ENCODE measurements around the gene ARID4A.
A peak's percentile ranks its signal among the peaks of the same experiment; 100 is the strongest.

The ARID4A gene

DNA sequence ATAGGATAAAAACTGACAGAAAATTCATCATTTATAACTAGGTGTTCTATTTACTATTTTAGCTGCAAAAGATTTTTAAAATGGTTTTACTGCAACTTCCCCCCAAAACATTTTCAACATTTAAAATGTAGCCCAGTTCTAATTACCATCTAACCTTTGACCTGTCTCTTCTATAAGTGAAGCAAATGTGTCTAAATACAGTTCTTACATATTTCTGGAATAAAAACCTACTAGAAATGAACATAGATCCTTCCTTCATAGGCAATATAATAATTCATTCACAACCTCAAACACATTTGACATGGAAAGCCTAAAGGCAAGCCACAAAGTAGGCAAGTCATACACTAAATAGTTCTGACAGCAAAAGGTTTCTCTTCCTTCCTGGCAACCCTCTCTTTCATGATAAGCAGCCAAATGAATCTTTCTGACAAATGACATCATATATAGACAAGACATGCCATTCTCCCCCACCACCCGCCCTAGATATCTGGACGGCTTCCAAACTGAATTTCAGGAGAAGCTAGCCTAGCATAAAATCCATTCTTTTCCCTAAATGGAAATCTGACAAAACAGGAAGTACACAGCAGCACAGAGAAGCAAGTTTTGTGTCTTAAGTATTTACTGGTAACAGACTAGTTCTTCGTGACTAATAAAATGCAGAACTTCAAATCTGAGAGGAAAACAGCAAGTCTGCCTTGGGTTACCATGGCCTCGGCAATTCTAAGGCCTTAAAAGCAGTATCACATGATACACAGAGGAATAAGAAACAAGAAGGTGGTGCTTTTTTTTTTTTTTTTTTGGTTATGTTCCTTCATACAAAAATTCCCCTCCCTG lies 17.2 kb upstream of the ARID4A start:
- peak; percentile 94 for ATAC-seq

DNA sequence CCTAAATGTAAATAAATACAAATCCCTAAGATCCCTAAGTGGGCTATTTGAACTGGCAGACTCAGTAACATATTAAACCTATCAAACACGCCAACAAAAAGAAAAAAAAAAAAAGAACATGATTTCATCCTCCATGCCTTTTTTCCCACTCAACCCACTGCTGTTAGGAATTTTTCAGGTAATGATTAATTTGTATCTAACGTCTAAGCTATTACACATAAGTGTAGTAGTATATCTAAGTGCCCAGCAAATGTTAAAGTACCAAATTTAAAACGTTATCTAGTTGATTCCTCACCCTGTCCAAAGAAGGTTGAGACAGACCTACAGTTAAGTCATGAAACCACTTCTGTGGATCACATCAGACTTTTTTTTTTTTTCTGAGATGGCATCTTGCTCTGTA lies 16.4 kb upstream of the ARID4A start:
- ATAC-seq, result no peak
- TF ChIP-seq BACH2 (CRISPR knock-in tag; IDR thresholded peaks at IDR 0.05; ENCODE audit: borderline replicate concordance), result no peak

More for the DNA sequence above, 17.2 kb upstream of the ARID4A start:
- TF ChIP-seq, protein P1, sequence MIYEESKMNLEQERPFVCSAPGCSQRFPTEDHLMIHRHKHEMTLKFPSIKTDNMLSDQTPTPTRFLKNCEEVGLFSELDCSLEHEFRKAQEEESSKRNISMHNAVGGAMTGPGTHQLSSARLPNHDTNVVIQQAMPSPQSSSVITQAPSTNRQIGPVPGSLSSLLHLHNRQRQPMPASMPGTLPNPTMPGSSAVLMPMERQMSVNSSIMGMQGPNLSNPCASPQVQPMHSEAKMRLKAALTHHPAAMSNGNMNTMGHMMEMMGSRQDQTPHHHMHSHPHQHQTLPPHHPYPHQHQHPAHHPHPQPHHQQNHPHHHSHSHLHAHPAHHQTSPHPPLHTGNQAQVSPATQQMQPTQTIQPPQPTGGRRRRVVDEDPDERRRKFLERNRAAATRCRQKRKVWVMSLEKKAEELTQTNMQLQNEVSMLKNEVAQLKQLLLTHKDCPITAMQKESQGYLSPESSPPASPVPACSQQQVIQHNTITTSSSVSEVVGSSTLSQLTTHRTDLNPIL (CRISPR knock-in tag; IDR thresholded peaks at IDR 0.05; ENCODE audit: low read depth), result 0 out of 2 replicates have a peak, but pooled peaks have one; percentile 68
- TF ChIP-seq TOX (CRISPR knock-in tag; IDR thresholded peaks at IDR 0.05; ENCODE audit: borderline replicate concordance) (peak; percentile 38; the same call in 1 of the 2 replicates), ISL1 (CRISPR knock-in tag; IDR thresholded peaks at IDR 0.05) (peak; percentile 78), RARB (CRISPR knock-in tag; IDR thresholded peaks at IDR 0.05) (no peak)
- TF ChIP-seq, protein P2, sequence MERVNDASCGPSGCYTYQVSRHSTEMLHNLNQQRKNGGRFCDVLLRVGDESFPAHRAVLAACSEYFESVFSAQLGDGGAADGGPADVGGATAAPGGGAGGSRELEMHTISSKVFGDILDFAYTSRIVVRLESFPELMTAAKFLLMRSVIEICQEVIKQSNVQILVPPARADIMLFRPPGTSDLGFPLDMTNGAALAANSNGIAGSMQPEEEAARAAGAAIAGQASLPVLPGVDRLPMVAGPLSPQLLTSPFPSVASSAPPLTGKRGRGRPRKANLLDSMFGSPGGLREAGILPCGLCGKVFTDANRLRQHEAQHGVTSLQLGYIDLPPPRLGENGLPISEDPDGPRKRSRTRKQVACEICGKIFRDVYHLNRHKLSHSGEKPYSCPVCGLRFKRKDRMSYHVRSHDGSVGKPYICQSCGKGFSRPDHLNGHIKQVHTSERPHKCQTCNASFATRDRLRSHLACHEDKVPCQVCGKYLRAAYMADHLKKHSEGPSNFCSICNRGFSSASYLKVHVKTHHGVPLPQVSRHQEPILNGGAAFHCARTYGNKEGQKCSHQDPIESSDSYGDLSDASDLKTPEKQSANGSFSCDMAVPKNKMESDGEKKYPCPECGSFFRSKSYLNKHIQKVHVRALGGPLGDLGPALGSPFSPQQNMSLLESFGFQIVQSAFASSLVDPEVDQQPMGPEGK (CRISPR knock-in tag; IDR thresholded peaks at IDR 0.05; ENCODE audit: borderline replicate concordance), result peak; percentile 60

DNA sequence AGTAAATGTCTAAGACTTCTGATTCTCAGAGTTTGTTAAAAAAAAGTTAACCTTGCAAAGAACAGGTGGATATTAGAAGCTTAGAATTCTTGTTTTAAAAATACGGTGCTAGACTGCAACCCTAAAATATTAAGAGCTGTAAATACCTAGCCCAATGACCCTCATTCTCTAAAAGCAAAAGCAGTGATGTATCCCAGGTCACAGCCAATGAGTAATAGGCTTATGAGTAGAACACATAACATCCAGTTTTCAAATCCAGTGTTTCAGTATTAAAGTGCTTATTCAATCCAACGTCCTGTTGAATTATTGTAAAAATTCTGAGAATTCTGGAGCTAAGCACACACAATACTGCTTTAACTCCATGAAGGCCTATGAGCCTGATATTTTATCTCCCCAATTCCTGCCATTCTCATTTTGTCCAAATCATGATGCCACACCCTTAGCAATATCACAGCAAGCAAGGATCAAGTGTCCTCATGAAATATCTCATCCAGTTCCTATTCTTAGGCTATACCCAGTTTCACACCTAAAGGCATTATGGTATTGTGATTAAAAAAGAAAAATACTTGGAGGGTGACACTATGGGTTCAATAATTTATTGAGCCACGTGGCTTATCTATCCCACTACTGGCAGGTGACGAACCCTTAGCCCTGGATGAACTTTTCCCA lies 15.3 kb upstream of the ARID4A start:
- TF ChIP-seq ZFP3 (CRISPR knock-in tag; IDR thresholded peaks at IDR 0.05) (no peak), RARB (CRISPR knock-in tag; IDR thresholded peaks at IDR 0.05) (no peak), CSDC2 (CRISPR knock-in tag; IDR thresholded peaks at IDR 0.05) (no peak), ESRRG (CRISPR knock-in tag; IDR thresholded peaks at IDR 0.05) (no peak), ARNTL (CRISPR knock-in tag; IDR thresholded peaks at IDR 0.05; ENCODE audit: borderline replicate concordance, low read depth) (no peak), BACH2 (CRISPR knock-in tag; IDR thresholded peaks at IDR 0.05; ENCODE audit: borderline replicate concordance) (no peak), SNAI2 (CRISPR knock-in tag; IDR thresholded peaks at IDR 0.05) (no peak), ZNF70 (CRISPR knock-in tag; IDR thresholded peaks at IDR 0.05) (no peak), TCF4 (CRISPR knock-in tag; IDR thresholded peaks at IDR 0.05; ENCODE audit: borderline replicate concordance) (no peak)
- TF ChIP-seq, protein P3, sequence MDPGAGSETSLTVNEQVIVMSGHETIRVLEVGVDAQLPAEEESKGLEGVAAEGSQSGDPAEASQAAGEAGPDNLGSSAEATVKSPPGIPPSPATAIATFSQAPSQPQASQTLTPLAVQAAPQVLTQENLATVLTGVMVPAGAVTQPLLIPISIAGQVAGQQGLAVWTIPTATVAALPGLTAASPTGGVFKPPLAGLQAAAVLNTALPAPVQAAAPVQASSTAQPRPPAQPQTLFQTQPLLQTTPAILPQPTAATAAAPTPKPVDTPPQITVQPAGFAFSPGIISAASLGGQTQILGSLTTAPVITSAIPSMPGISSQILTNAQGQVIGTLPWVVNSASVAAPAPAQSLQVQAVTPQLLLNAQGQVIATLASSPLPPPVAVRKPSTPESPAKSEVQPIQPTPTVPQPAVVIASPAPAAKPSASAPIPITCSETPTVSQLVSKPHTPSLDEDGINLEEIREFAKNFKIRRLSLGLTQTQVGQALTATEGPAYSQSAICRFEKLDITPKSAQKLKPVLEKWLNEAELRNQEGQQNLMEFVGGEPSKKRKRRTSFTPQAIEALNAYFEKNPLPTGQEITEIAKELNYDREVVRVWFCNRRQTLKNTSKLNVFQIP (CRISPR knock-in tag; IDR thresholded peaks at IDR 0.05; ENCODE audit: borderline replicate concordance, low read depth), result no peak
- ATAC-seq, result no peak

DNA sequence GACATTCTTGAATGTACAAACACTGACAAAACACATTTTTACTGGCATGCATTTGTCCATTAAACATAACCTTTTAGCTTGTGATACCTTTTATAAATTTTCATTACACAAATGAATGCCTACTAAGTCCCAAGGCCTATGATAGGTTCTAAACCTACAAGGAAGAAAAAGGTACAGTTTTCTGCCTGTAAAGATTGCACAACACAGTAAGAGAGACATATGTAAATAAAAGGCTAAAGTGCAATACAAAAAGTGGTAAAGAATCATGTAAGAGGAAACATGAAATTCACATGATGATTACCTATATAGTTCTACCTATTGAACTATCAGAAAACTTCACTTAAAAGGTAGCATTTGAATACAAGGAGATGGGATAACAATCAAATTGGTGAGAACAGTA lies 14.6 kb upstream of the ARID4A start:
- TF ChIP-seq TCF4 (CRISPR knock-in tag; IDR thresholded peaks at IDR 0.05; ENCODE audit: borderline replicate concordance) (no peak), ISL1 (CRISPR knock-in tag; IDR thresholded peaks at IDR 0.05) (peak; percentile 10; the same call in 1 of the 2 replicates)
- ATAC-seq, result no peak

DNA sequence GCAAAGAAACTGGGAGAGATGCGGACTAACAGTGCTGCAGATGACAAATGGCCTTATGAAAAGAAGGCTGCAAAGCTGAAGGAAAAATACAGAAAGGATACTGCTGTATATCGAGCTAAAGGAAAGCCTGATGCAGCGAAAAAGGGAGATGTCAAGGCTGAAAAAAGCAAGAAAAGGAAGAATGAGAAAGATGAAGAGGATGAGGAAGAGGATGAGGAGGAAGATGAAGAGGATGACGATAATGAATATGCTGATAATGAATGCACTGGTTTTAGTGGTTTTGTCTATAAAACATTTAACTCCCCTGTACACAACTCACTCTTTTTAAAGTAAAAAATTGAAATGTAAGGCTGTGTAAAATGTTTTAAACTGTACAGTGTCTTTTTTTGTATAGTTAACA lies 13.2 kb upstream of the ARID4A start:
- ATAC-seq, result no peak
- TF ChIP-seq, protein P4, sequence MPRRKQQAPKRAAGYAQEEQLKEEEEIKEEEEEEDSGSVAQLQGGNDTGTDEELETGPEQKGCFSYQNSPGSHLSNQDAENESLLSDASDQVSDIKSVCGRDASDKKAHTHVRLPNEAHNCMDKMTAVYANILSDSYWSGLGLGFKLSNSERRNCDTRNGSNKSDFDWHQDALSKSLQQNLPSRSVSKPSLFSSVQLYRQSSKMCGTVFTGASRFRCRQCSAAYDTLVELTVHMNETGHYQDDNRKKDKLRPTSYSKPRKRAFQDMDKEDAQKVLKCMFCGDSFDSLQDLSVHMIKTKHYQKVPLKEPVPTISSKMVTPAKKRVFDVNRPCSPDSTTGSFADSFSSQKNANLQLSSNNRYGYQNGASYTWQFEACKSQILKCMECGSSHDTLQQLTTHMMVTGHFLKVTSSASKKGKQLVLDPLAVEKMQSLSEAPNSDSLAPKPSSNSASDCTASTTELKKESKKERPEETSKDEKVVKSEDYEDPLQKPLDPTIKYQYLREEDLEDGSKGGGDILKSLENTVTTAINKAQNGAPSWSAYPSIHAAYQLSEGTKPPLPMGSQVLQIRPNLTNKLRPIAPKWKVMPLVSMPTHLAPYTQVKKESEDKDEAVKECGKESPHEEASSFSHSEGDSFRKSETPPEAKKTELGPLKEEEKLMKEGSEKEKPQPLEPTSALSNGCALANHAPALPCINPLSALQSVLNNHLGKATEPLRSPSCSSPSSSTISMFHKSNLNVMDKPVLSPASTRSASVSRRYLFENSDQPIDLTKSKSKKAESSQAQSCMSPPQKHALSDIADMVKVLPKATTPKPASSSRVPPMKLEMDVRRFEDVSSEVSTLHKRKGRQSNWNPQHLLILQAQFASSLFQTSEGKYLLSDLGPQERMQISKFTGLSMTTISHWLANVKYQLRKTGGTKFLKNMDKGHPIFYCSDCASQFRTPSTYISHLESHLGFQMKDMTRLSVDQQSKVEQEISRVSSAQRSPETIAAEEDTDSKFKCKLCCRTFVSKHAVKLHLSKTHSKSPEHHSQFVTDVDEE (CRISPR knock-in tag; IDR thresholded peaks at IDR 0.05), result no peak
- TF ChIP-seq ESRRG (CRISPR knock-in tag; IDR thresholded peaks at IDR 0.05), result no peak
- TF ChIP-seq SNAI2 (CRISPR knock-in tag; IDR thresholded peaks at IDR 0.05), result no peak
- TF ChIP-seq, protein P5, sequence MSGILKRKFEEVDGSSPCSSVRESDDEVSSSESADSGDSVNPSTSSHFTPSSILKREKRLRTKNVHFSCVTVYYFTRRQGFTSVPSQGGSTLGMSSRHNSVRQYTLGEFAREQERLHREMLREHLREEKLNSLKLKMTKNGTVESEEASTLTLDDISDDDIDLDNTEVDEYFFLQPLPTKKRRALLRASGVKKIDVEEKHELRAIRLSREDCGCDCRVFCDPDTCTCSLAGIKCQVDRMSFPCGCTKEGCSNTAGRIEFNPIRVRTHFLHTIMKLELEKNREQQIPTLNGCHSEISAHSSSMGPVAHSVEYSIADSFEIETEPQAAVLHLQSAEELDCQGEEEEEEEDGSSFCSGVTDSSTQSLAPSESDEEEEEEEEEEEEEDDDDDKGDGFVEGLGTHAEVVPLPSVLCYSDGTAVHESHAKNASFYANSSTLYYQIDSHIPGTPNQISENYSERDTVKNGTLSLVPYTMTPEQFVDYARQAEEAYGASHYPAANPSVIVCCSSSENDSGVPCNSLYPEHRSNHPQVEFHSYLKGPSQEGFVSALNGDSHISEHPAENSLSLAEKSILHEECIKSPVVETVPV (CRISPR knock-in tag; IDR thresholded peaks at IDR 0.05), result no peak
- TF ChIP-seq TOX (CRISPR knock-in tag; IDR thresholded peaks at IDR 0.05; ENCODE audit: borderline replicate concordance), result no peak
- TF ChIP-seq ISL1 (CRISPR knock-in tag; IDR thresholded peaks at IDR 0.05), result no peak
- no peak for TF ChIP-seq ZC3H10 (CRISPR knock-in tag; IDR thresholded peaks at IDR 0.05)
- TF ChIP-seq OSR1 (CRISPR knock-in tag; IDR thresholded peaks at IDR 0.05), result no peak
- TF ChIP-seq ARNTL (CRISPR knock-in tag; IDR thresholded peaks at IDR 0.05; ENCODE audit: borderline replicate concordance, low read depth), result no peak
- TF ChIP-seq, protein P3 (CRISPR knock-in tag; IDR thresholded peaks at IDR 0.05; ENCODE audit: borderline replicate concordance, low read depth), result no peak
- TF ChIP-seq, protein P2 (CRISPR knock-in tag; IDR thresholded peaks at IDR 0.05; ENCODE audit: borderline replicate concordance), result no peak
